GM18520 (cell line): ENCODE results near the gene TMEM92.

Source experiments
- ATAC-seq: cut with Tn5 transposase; IDR thresholded peaks from one replicate; pipeline ENCODE4 v1.9.1; 2021; ENCODE audit not compliant: unreplicated experiment

TMEM92 gene

GRCh38 chr17:50274142-50274896 lies at the start of gene TMEM92:
Gene TMEM92 (plus strand): TSS chr17:50274466. CDS start chr17:50274502, 36 bp downstream.
- ATAC-seq, result no peak

GRCh38 chr17:50225701-50226240 lies 48.5 kb upstream of the TMEM92 start:
- ATAC-seq, result no peak

GRCh38 chr17:50234581-50234980 lies 39.7 kb upstream of the TMEM92 start:
- ATAC-seq, result no peak

GRCh38 chr17:50237901-50238300 lies 36.4 kb upstream of the TMEM92 start:
- no peak for ATAC-seq

- ATAC-seq, result no peak
Observed at GRCh38 chr17:50238601-50239280, 35.5 kb upstream of the TMEM92 start.

GRCh38 chr17:50239937-50240336 lies 34.3 kb upstream of the TMEM92 start:
- no peak for ATAC-seq

GRCh38 chr17:50240851-50241250 lies 33.4 kb upstream of the TMEM92 start:
- no peak for ATAC-seq

GRCh38 chr17:50241431-50241830 lies 32.8 kb upstream of the TMEM92 start:
- no peak for ATAC-seq

GRCh38 chr17:50244771-50245170 lies 29.5 kb upstream of the TMEM92 start:
- ATAC-seq, result no peak

- no peak for ATAC-seq
Observed at GRCh38 chr17:50248255-50248654, 26.0 kb upstream of the TMEM92 start.

GRCh38 chr17:50252781-50253180 lies 21.5 kb upstream of the TMEM92 start:
- no peak for ATAC-seq

GRCh38 chr17:50255766-50256635 lies 18.3 kb upstream of the TMEM92 start:
- ATAC-seq, result no peak

GRCh38 chr17:50256826-50257618 lies 17.2 kb upstream of the TMEM92 start:
- ATAC-seq, result no peak

GRCh38 chr17:50257676-50258224 lies 16.5 kb upstream of the TMEM92 start:
- ATAC-seq, result no peak

GRCh38 chr17:50258647-50259476 lies 15.4 kb upstream of the TMEM92 start:
- no peak for ATAC-seq

GRCh38 chr17:50259477-50260324 lies 14.6 kb upstream of the TMEM92 start:
- no peak for ATAC-seq

GRCh38 chr17:50260501-50260911 lies 13.8 kb upstream of the TMEM92 start:
- ATAC-seq, result no peak
